DOHH2 (cell line): ENCODE results near the gene CNN2.

Source experiments
- CTCF ChIP-seq: fragments of 200-600 bp; sonication (generic); IDR thresholded peaks from one replicate; pipeline ENCODE4 v1.5.1; 2014; ENCODE audit warnings: antibody characterized with exemption, mild to moderate bottlenecking, low read depth, low read length; ENCODE audit not compliant: poor library complexity, severe bottlenecking
- EZH2phosphoT487 ChIP-seq: fragments of 200-600 bp; sonication (generic); IDR thresholded peaks from 2 replicates; pipeline ENCODE4 v1.6.1; 2017; ENCODE audit warnings: borderline replicate concordance, mild to moderate bottlenecking, antibody characterized with exemption, low read length, moderate library complexity, mixed read lengths

GRCh38 chr19:1050989-1051788 is 24.8 kb downstream of the CNN2 start:
- TF ChIP-seq CTCF (no peak), EZH2phosphoT487 (no peak)
